Heart left ventricle (tissue), 16 donors: ENCODE measurements around the gene ANKRD52. TPM values are rescaled to one million over a fixed set of nuclear protein-coding genes. Genes with fewer than 3 reads are reported as not detected.
"Not testable (repeated sequence)": the region's sequence is repeated elsewhere in the genome, so short reads cannot be mapped to it uniquely, and the experiment has no call there.

ENCODE experiments used
- ATAC-seq, 4 donors: fragments of 200-7000 bp; cut with Tn5 transposase; one replicate each; pipeline ENCODE4 v1.9.1; 2020 to 2022; ENCODE audit warnings: moderate library complexity in 4 of 4, mild to moderate bottlenecking in 3 of 4, moderate number of reproducible peaks in 1 of 4
- DNase-seq, 5 donors: peaks; one replicate each; pipeline ENCODE4 v3.0.0-alpha.2; 2020
- H3K27ac ChIP-seq, 12 donors: fragments of 200-600 bp; sonication (generic) in 4 of 12; one replicate each; pipeline versions ENCODE4 v1.5.0 to v1.8.0; 2016 to 2022; ENCODE audit warnings: mild to moderate bottlenecking in 2 of 12
- H3K27me3 ChIP-seq, 9 donors: fragments of 200-600 bp; sonication (generic) in 2 of 9; one replicate each; pipeline versions ENCODE4 v1.5.1 to v1.8.0; 2016 to 2022; ENCODE audit warnings: mild to moderate bottlenecking in 3 of 9
- H3K36me3 ChIP-seq, 9 donors: fragments of 200-600 bp; sonication (generic) in 2 of 9; one replicate each; pipeline versions ENCODE4 v1.5.0 to v1.8.0; 2018 to 2022; ENCODE audit warnings: mild to moderate bottlenecking in 2 of 9
- H3K4me1 ChIP-seq, 12 donors: fragments of 200-600 bp; sonication (generic) in 4 of 12; one replicate each; pipeline versions ENCODE4 v1.5.0 to v1.8.0; 2016 to 2022; ENCODE audit warnings: mild to moderate bottlenecking in 3 of 12
- H3K4me3 ChIP-seq, 12 donors: fragments of 200-600 bp; sonication (generic) in 4 of 12; one replicate each; pipeline versions ENCODE4 v1.5.0 to v1.8.0; 2017 to 2022; ENCODE audit warnings: mild to moderate bottlenecking in 9 of 12, moderate library complexity in 4 of 12
- H3K9me3 ChIP-seq, 12 donors: fragments of 200-600 bp; sonication (generic) in 4 of 12; one replicate each; pipeline versions ENCODE4 v1.5.0 to v1.8.0; 2016 to 2022; ENCODE audit warnings: mild to moderate bottlenecking in 1 of 12
- POLR2A ChIP-seq, 2 donors: fragments of 450-650 bp; IDR thresholded peaks; one replicate each; pipeline ENCODE4 v1.6.1; 2017; ENCODE audit warnings: antibody characterized with exemption in 2 of 2, mild to moderate bottlenecking in 2 of 2, moderate library complexity in 2 of 2
- WGBS, 4 donors: extraction: QIAGEN DNeasy Blood & Tissue Kit in 2 of 4; methylation state at CpG; one replicate each; pipeline versions ENCODE4 v1.1.5 to v1.1.7; 2013 to 2018; 5-methylcytosine and 5-hydroxymethylcytosine counted together
- intact Hi-C, 10 donors: fragments of 100-400 bp; cut with DNase I; formaldehyde crosslinking; loops; one replicate each; pipeline versions ENCODE4 v1.11.1 to v1.14.2; 2022
- polyA plus RNA-seq, 2 donors: library from polyadenylated mRNA; stranded (reverse); fragments of 200-250 nt; gene quantifications; one replicate each; pipeline ENCODE4 v1.2.3, GENCODE V29; 2013
- total RNA-seq, 9 donors: library from RNA; depleted of rRNA in 2 of 9; stranded (reverse); fragments of >200 nt in 2 of 9; fragmentation: NEBNext Ultra II Directional in 3 of 9; extraction: Animal tissue kit (Norgen Biotek cat#: 25700) in 3 of 9; gene quantifications; one replicate each; pipeline versions ENCODE4 v1.1.0 to v1.2.4, GENCODE V29; 2016 to 2023
- TF ChIP-seq, protein P1 (sequence below), 12 donors: fragments of 200-600 bp; sonication (generic) in 4 of 12; IDR thresholded peaks; one replicate each; pipeline versions ENCODE4 v1.5.0 to v1.8.0; 2018 to 2022; ENCODE audit warnings: antibody characterized with exemption in 12 of 12, mild to moderate bottlenecking in 5 of 12
- donor health status: ischemic (EF 13 %, LVEDD 7.1; RV severe dilation, severe dysfunction).
- donor health status: healthy with polysubstance abuse.
- donor health status: DM: no; HTN: yes; CAD: no.
- donor health status: DM: no; HTN: no; CAD: no.
- donor health status: ischemic (EF 25% LVEDD 6.9; RV normal size, moderate dysfunction).
- donor health status: ischemic (EF 25% LVEDD 5.7; RV mildly dilated, moderate dysfunction).
- donor health status: healthy.
- donor health status: DM: yes; HTN: yes; CAD: no.
- donor health status: ischemic (EF 35%, LVEDD 5.7; RV mildly dilated, moderate dysfunction).
- donor health status: nonischemic (EF 11% LVEDD 7.7; RV severe dilation, severe dysfunction).
- donor health status: DM: yes; HTN: yes; CAD: no.
- donor health status: PGD.
- donor health status: ischemic (EF 29% LVEDD 5.4; RV normal size, mild dysfunction).
- donor health status: nonischemic (EF 23%, LVEDD 6.1; RV moderate dilation, normal function).

Gene ANKRD52
- total and polyA plus RNA-seq, 11 donors, result 12.2 to 40.6 (median 28.0) TPM

DNA sequence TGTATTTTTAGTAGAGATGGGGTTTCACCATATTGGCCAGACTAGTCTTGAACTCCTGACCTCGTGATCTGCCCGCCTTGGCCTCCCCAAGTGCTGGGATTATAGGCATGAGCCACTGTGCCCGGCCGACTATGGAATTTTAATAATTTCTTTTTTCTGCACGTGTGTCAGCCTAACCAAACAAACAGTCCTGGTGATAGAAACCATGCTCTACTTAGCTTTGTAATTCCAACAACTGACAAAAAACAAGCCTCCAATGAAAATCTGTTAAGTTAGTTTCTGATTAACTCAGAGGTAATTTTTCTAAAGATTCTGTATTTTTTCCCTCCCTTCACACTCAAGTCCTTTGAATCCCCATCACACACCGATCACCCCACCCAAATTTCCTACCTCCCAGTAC, 23.8 kb upstream of the ANKRD52 start:
- H3K27me3 ChIP-seq, result no peaks in the 10 kb centered on the region
- H3K4me3 ChIP-seq, result no peak overlapping the region
- peaks cover 6 to 16% (median 13%) of the 10 kb centered on the region in 12 donors for H3K4me1 ChIP-seq
- WGBS, 4 donors, result 87 to 92% (median 89%) methylated on average over 6 of the region's 6 CpGs
- no peak for ATAC-seq
- H3K9me3 ChIP-seq, result no peaks in the 10 kb centered on the region
- no peak overlapping the region for H3K27ac ChIP-seq
- peaks cover 0 to 100% (median 94%) of the 10 kb centered on the region in 9 donors for H3K36me3 ChIP-seq
- no peak for TF ChIP-seq POLR2A (IDR thresholded peaks at IDR 0.05)
- TF ChIP-seq, protein P1, sequence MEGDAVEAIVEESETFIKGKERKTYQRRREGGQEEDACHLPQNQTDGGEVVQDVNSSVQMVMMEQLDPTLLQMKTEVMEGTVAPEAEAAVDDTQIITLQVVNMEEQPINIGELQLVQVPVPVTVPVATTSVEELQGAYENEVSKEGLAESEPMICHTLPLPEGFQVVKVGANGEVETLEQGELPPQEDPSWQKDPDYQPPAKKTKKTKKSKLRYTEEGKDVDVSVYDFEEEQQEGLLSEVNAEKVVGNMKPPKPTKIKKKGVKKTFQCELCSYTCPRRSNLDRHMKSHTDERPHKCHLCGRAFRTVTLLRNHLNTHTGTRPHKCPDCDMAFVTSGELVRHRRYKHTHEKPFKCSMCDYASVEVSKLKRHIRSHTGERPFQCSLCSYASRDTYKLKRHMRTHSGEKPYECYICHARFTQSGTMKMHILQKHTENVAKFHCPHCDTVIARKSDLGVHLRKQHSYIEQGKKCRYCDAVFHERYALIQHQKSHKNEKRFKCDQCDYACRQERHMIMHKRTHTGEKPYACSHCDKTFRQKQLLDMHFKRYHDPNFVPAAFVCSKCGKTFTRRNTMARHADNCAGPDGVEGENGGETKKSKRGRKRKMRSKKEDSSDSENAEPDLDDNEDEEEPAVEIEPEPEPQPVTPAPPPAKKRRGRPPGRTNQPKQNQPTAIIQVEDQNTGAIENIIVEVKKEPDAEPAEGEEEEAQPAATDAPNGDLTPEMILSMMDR (IDR thresholded peaks at IDR 0.05), result no peak
- intact Hi-C loops, result no loop called here
- no peak for DNase-seq

DNA sequence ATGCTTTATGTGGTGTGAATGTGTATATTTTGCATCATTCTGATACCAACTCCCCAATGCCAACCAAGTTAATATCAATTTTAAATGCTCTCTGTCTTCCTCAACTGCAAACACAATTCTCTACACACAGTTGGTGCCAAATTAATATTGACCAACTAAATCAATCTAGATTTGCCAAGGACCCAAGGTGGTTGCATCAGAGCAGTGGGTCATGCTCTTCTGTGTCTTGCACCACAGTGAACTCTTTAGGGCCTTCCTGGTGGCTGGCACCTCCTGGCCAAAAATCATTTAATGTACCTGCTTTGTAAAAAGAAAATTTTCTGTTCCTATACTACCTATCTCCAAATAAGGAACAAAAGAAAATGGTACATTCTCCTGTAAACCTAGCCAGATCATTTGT, 22.7 kb upstream of the ANKRD52 start:
- peaks cover 0 to 100% (median 97%) of the 10 kb centered on the region in 9 donors for H3K36me3 ChIP-seq
- no peaks in the 10 kb centered on the region for H3K9me3 ChIP-seq
- DNase-seq (no peak), ATAC-seq (no peak)
- peaks cover 0 to 5% (median 2%) of the 10 kb centered on the region in 12 donors for H3K4me1 ChIP-seq
- intact Hi-C loops, result no loop called here
- no peaks in the 10 kb centered on the region for H3K27me3 ChIP-seq
- TF ChIP-seq POLR2A (IDR thresholded peaks at IDR 0.05), result no peak
- TF ChIP-seq, protein P1 (IDR thresholded peaks at IDR 0.05), result no peak
- no peak overlapping the region for H3K4me3 ChIP-seq
- H3K27ac ChIP-seq, result no peak overlapping the region

DNA sequence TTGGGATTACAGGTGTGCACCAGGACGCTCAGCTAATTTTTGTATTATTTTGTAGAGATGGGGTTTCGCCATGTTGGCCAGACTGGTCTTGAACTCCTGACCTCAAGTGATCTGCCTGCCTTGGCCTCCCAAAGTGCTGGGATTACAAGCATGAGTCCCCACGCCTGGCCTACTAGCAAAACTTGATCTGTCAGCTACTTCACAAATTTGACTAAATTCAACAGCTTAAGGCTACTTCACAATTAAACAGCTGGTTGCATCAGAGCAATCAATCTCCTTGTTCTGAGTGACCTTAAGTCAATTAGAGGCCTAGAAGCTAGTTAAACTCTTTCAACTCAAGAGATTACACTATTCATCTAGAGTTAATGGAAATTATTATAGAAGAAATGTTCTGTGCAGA, 20.7 kb upstream of the ANKRD52 start:
- DNase-seq (no peak), ATAC-seq (no peak)
- 97 to 100% (median 97%) methylated on average over 3 of the region's 3 CpGs for WGBS, 4 donors
- intact Hi-C loops, result no loop called here
- peaks cover 7 to 100% (median 99%) of the 10 kb centered on the region in 9 donors for H3K36me3 ChIP-seq
- H3K27ac ChIP-seq, result no peak overlapping the region
- no peaks in the 10 kb centered on the region for H3K27me3 ChIP-seq
- H3K4me1 ChIP-seq, result no peaks in the 10 kb centered on the region
- H3K4me3 ChIP-seq, result no peak overlapping the region
- no peaks in the 10 kb centered on the region for H3K9me3 ChIP-seq
- no peak for TF ChIP-seq POLR2A (IDR thresholded peaks at IDR 0.05)
- TF ChIP-seq, protein P1 (IDR thresholded peaks at IDR 0.05), result no peak

DNA sequence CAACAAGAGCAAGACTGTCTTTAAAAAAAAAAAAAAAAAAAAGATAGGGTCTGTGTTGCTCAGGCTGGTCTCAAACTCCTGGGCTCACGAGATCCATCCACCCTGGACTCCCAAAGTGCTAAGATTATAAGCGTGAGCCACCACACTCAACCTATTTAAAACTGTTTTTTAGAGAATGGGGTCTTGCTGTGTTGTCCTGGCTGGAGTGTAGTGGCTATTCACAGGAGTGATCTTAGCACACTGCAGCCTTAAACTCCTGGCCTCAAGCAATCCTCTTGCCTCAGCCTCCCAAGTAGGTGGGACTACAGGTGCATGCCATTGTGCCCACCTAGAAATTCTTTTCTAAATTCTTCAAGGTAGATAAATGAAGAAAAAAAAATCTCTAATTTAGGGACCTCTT, 16.1 kb upstream of the ANKRD52 start:
- no peak for ATAC-seq
- Histone ChIP-seq H3K27ac (no peak overlapping the region), H3K36me3 (peaks cover 7 to 100% (median 97%) of the 10 kb centered on the region in 9 donors), H3K27me3 (no peaks in the 10 kb centered on the region), H3K4me1 (peaks cover 0 to 26% (median 9%) of the 10 kb centered on the region in 12 donors), H3K4me3 (no peak overlapping the region), H3K9me3 (no peaks in the 10 kb centered on the region)
- no peak for DNase-seq
- TF ChIP-seq, protein P1 (IDR thresholded peaks at IDR 0.05), result no peak
- no peak for TF ChIP-seq POLR2A (IDR thresholded peaks at IDR 0.05)
- WGBS, 4 donors, result 91 to 98% (median 92%) methylated on average over 2 of the region's 2 CpGs
- intact Hi-C loops, result no loop called here

DNA sequence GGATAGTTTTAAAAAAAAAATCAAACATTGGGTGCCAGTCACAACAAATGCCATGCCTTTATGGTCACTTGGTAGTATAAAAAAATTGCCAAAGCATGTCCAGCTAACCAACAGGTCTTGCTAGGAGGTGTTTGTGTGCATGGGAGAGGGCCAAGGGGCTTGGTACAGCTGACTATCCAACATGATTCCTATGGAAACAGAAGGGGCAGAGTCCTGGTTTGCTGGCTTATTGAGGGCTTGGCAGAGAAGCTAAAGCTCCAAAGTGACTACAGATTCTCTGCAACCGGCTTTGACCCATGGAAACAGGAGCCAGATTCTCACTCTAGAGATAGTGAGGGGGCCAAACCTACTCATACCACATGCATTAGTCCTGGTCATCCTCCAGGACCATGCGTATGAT, 14.3 kb upstream of the ANKRD52 start:
- Histone ChIP-seq H3K4me1 (peaks cover 0 to 41% (median 11%) of the 10 kb centered on the region in 12 donors), H3K27ac (peak overlapping the region in 9 of 12 donors; percentile 24 to 99 (median 79)), H3K36me3 (peaks cover 7 to 89% (median 82%) of the 10 kb centered on the region in 9 donors)
- 46 to 64% (median 52%) methylated on average over 2 of the region's 2 CpGs for WGBS, 4 donors
- H3K27me3 ChIP-seq, intact Hi-C loops, H3K9me3 ChIP-seq, H3K4me3 ChIP-seq, DNase-seq: not testable (repeated sequence)
- peak in 1 of 4 donors; percentile 5 for ATAC-seq
